Body of pancreas (tissue), 4 donors: ENCODE measurements around the gene TEX2. TPM values are rescaled to one million over a fixed set of nuclear protein-coding genes. Genes with fewer than 3 reads are reported as not detected.

Source experiments
- ATAC-seq: fragments of 150-250 bp; one replicate; pipeline ENCODE4 v1.9.1; 2016
- DNase-seq, 4 donors: peaks; one replicate each; pipeline ENCODE4 v3.0.0-alpha.2; 2019
- H3K27ac ChIP-seq, 4 donors: fragments of 200-600 bp; sonication (generic); 1 replicate in 3 of 4; 2 replicates in 1 of 4; pipeline versions ENCODE4 v1.5.1 to v1.6.1; 2016 to 2019; ENCODE audit warnings: mild to moderate bottlenecking in 1 of 4, mixed read lengths in 1 of 4, moderate library complexity in 1 of 4
- H3K27me3 ChIP-seq, 2 donors: fragments of 200-600 bp; sonication (generic); one replicate each; pipeline ENCODE4 v1.6.0; 2016; ENCODE audit warnings: mild to moderate bottlenecking in 1 of 2
- H3K36me3 ChIP-seq, 2 donors: fragments of 200-600 bp; sonication (generic); replicated peaks in 1 of 2; 2 replicates each; pipeline ENCODE4 v1.5.1; 2016; ENCODE audit warnings: low read depth in 2 of 2; ENCODE audit not compliant: insufficient read depth in 1 of 2
- H3K4me1 ChIP-seq: fragments of 200-600 bp; sonication (generic); one replicate; pipeline ENCODE4 v1.6.0; 2016
- H3K4me3 ChIP-seq, 2 donors: fragments of 200-600 bp; sonication (generic); 1 replicate in 1 of 2; 2 replicates in 1 of 2; pipeline ENCODE4 v1.5.1; 2016 to 2019
- H3K9me3 ChIP-seq, 3 donors: fragments of 200-600 bp; sonication (generic); 1 replicate in 2 of 3; 2 replicates in 1 of 3; pipeline ENCODE4 v1.5.1; 2016
- CTCF ChIP-seq, 7 experiments: fragments of 450-650 bp in 4 of 7; fragments of 200-600 bp in 3 of 7; sonication (generic) in 3 of 7; IDR thresholded peaks; one replicate each; pipeline ENCODE4 v1.5.1; 2016 to 2019; ENCODE audit warnings: antibody characterized with exemption in 7 of 7
- POLR2A ChIP-seq, 3 donors: fragments of 450-650 bp; IDR thresholded peaks; one replicate each; pipeline ENCODE4 v1.6.1; 2016; ENCODE audit warnings: antibody characterized with exemption in 3 of 3, mild to moderate bottlenecking in 2 of 3
- WGBS, 2 donors: methylation state at CpG; one replicate each; pipeline ENCODE4 v1.1.5; 2017; 5-methylcytosine and 5-hydroxymethylcytosine counted together
- intact Hi-C: fragments of 100-400 bp; cut with DNase I; formaldehyde crosslinking; loops from one replicate; pipeline ENCODE4 v1.15.1; 2023
- total RNA-seq, 2 donors: library from RNA; depleted of rRNA; stranded (reverse); fragments of >200 nt; gene quantifications; one replicate each; pipeline ENCODE4 v1.1.0, GENCODE V29; 2016

Gene TEX2
- total RNA-seq, 2 donors from 2014 or later = 36.1 to 82.1 TPM

DNA sequence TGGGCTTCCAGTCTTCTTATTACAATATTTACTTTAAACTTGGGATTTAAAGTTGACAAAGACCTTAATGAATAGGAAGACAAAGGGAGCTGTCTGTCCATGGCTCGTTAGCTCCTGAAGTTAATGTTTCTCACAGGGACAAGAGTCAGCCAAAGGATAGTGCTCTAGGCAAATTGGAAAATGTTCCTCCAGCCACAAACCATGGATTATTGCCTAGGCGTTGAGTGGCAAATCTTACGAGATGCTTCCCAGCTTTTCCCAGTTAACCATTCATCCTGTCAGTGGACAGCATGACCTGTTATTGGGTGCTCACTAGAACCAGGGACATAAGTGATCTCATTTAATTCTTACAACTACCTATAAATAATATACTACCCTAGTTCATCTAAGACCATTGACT, 3.6 kb downstream of the TEX2 start:
- no peaks in the 10 kb centered on the region for H3K9me3 ChIP-seq
- intact Hi-C loops = no loop called here
- no peak overlapping the region for H3K4me3 ChIP-seq
- WGBS, 2 donors = 42 to 44% methylated on average over 3 of the region's 3 CpGs
- ATAC-seq (no peak), DNase-seq (no peak)
- H3K27me3 ChIP-seq = no peaks in the 10 kb centered on the region
- TF ChIP-seq POLR2A (IDR thresholded peaks at IDR 0.05) = no peak
- TF ChIP-seq CTCF (IDR thresholded peaks at IDR 0.05) = no peak
- no peak overlapping the region for H3K27ac ChIP-seq
- H3K4me1 ChIP-seq = peaks cover 82% of the 10 kb centered on the region
- H3K36me3 ChIP-seq = no peaks in the 10 kb centered on the region

DNA sequence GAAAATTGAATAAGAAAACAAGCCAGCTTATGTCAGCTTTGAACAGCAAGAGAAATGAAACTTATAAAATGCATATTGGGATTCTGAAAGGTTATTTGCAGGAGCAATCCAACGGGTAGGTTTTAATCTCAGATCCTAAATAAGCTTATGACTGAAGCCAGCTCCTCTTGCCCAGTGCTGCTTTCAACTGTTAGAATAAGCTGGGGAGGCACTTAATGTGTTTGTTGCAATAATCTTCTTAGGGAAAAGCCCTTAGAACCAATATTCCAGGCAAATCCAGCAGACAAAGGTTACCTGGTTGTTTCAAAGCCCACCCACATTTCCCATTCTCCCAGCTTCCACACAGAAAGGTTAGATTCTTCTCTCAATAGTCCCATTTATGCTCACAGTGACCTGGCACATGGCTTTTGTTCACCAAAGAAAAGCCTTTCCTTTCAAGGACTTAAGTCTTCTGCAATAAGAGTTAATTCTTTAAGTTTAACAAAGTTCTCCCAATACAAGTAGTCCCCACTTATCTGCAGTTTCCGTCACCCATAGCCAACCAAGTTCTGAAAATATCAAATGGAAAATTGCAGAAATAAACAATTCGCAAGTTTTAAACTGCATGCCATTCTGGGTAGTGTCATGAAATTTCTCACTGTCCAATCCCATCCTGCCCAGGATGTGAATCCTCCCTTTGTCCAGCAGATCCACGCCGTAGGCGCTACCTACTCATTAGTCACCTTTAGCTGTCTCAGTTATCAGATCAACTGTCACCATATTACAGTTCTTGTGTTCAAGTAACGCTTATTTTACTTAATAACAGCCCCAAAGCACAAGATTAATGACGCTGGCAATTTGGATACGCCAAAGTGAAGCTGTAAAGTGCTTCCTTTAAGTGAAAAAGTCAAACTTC, 5.9 kb downstream of the TEX2 start:
- DNase-seq (no peak), ATAC-seq (no peak)
- no peak overlapping the region for H3K4me3 ChIP-seq
- H3K36me3 ChIP-seq = no peaks in the 10 kb centered on the region
- no peaks in the 10 kb centered on the region for H3K9me3 ChIP-seq
- no peaks in the 10 kb centered on the region for H3K27me3 ChIP-seq
- TF ChIP-seq CTCF (IDR thresholded peaks at IDR 0.05) = no peak
- TF ChIP-seq POLR2A (IDR thresholded peaks at IDR 0.05) = no peak
- 28 to 31% methylated on average over 9 of the region's 9 CpGs for WGBS, 2 donors
- H3K4me1 ChIP-seq = peaks cover 95% of the 10 kb centered on the region
- H3K27ac ChIP-seq = peak overlapping the region in 2 of 4 donors; percentile 27 to 33
- intact Hi-C loops = no loop called here

- DNase-seq (no peak), ATAC-seq (no peak)
- TF ChIP-seq CTCF (IDR thresholded peaks at IDR 0.05) (no peak), POLR2A (IDR thresholded peaks at IDR 0.05) (no peak)
- Histone ChIP-seq H3K4me1 (peaks cover 94% of the 10 kb centered on the region), H3K27ac (peak overlapping the region in 2 of 4 donors; percentile 22 to 24), H3K9me3 (no peaks in the 10 kb centered on the region), H3K4me3 (no peak overlapping the region), H3K27me3 (no peaks in the 10 kb centered on the region), H3K36me3 (no peaks in the 10 kb centered on the region)
- intact Hi-C loops = no loop called here
- 44 to 50% methylated on average over 5 to 6 of the region's 6 CpGs for WGBS, 2 donors
Observed at GRCh38 chr17:64255764-64256163, 7.3 kb downstream of the TEX2 start.

GRCh38 chr17:64254755-64255154, 8.3 kb downstream of the TEX2 start:
- no peaks in the 10 kb centered on the region for H3K9me3 ChIP-seq
- H3K36me3 ChIP-seq = no peaks in the 10 kb centered on the region
- H3K27ac ChIP-seq = peak overlapping the region in 2 of 4 donors; percentile 42 to 56
- H3K4me1 ChIP-seq = peaks cover 94% of the 10 kb centered on the region
- intact Hi-C loops = no loop called here
- H3K27me3 ChIP-seq = no peaks in the 10 kb centered on the region
- DNase-seq (peak in 3 of 4 donors; percentile 38 to 43 (median 39)), ATAC-seq (peak; percentile 49)
- no peak overlapping the region for H3K4me3 ChIP-seq
- 36 to 43% methylated on average over 2 of the region's 2 CpGs for WGBS, 2 donors
- TF ChIP-seq CTCF (IDR thresholded peaks at IDR 0.05) (no peak), POLR2A (IDR thresholded peaks at IDR 0.05) (no peak)
